ENCODE results near the gene TMEM198. TPM values are rescaled to one million over a fixed set of nuclear protein-coding genes. Genes with fewer than 3 reads are reported as not detected.

TMEM198 gene
- total RNA-seq, 1 donor from 2014 or later = 2.9 TPM

GRCh38 chr2:219521066-219521880 lies 22.6 kb upstream of the TMEM198 start:
- peak; percentile 32 for ATAC-seq
- peaks cover 10% of the 10 kb centered on the region for H3K4me1 ChIP-seq
- intact Hi-C loops (cut with DNase I) = loop anchor here (10.0 kb wide), 1 partner anchor 116 kb away; no protein-coding TSS in a partner anchor

GRCh38 chr2:219522111-219523030 lies 21.5 kb upstream of the TMEM198 start:
- no peaks in the 10 kb centered on the region for H3K36me3 ChIP-seq
- peaks cover 93% of the 10 kb centered on the region for H3K27me3 ChIP-seq
- no peak overlapping the region for H3K4me3 ChIP-seq
- DNase-seq = no peak
- H3K4me1 ChIP-seq = peaks cover 10% of the 10 kb centered on the region
- intact Hi-C loops (cut with DNase I) = loop anchor here (10.0 kb wide), 1 partner anchor 118 kb away; no protein-coding TSS in a partner anchor
- TF ChIP-seq CTCF (IDR thresholded peaks at IDR 0.05) = no peak
- no peaks in the 10 kb centered on the region for H3K9me3 ChIP-seq
- H3K27ac ChIP-seq = no peak overlapping the region
- ATAC-seq = no peak

More at GRCh38 chr2:219521066-219521880, 22.6 kb upstream of the TMEM198 start:
- TF ChIP-seq CTCF (IDR thresholded peaks at IDR 0.05) = peak; percentile 40
- no peak overlapping the region for H3K4me3 ChIP-seq
- no peak for DNase-seq
- H3K27ac ChIP-seq = no peak overlapping the region
- H3K36me3 ChIP-seq = no peaks in the 10 kb centered on the region
- no peaks in the 10 kb centered on the region for H3K9me3 ChIP-seq
- peaks cover 91% of the 10 kb centered on the region for H3K27me3 ChIP-seq

GRCh38 chr2:219523031-219523671 lies 20.7 kb upstream of the TMEM198 start:
- Histone ChIP-seq H3K9me3 (no peaks in the 10 kb centered on the region), H3K27ac (no peak overlapping the region), H3K4me1 (peaks cover 10% of the 10 kb centered on the region), H3K4me3 (no peak overlapping the region), H3K36me3 (no peaks in the 10 kb centered on the region), H3K27me3 (peaks cover 94% of the 10 kb centered on the region)
- no peak for TF ChIP-seq CTCF (IDR thresholded peaks at IDR 0.05)
- ATAC-seq (no peak), DNase-seq (no peak)
- intact Hi-C loops (cut with DNase I) = loop anchor here (10.0 kb wide), 1 partner anchor 118 kb away; no protein-coding TSS in a partner anchor

- Histone ChIP-seq H3K4me1 (peaks cover 10% of the 10 kb centered on the region), H3K27ac (no peak overlapping the region), H3K4me3 (no peak overlapping the region), H3K27me3 (peaks cover 96% of the 10 kb centered on the region), H3K36me3 (no peaks in the 10 kb centered on the region), H3K9me3 (no peaks in the 10 kb centered on the region)
- ATAC-seq (no peak), DNase-seq (no peak)
- TF ChIP-seq CTCF (IDR thresholded peaks at IDR 0.05) = no peak
- intact Hi-C loops (cut with DNase I) = loop anchor here (10.0 kb wide), 1 partner anchor 120 kb away; no protein-coding TSS in a partner anchor
These were observed 19.0 kb upstream of the TMEM198 start for GRCh38 chr2:219524817-219525216.

GRCh38 chr2:219525533-219526232 lies 18.1 kb upstream of the TMEM198 start:
- Histone ChIP-seq H3K27ac (no peak overlapping the region), H3K27me3 (peaks cover 91% of the 10 kb centered on the region), H3K9me3 (no peaks in the 10 kb centered on the region), H3K36me3 (no peaks in the 10 kb centered on the region), H3K4me3 (no peak overlapping the region), H3K4me1 (peaks cover 10% of the 10 kb centered on the region)
- intact Hi-C loops (cut with DNase I) = loop anchor here (10.0 kb wide), 1 partner anchor 121 kb away; no protein-coding TSS in a partner anchor
- TF ChIP-seq CTCF (IDR thresholded peaks at IDR 0.05) = no peak
- ATAC-seq (no peak), DNase-seq (no peak)
